GM12865 (cell line): ENCODE measurements around the gene GDF10.

Source experiments
- DNase-seq: peaks from one replicate; pipeline ENCODE4 v3.0.0; 2010; ENCODE audit warnings: low read depth
- H3K4me3 ChIP-seq: 2 replicates; pipeline ENCODE4 v1.5.1; 2011; ENCODE audit warnings: mild to moderate bottlenecking, low read depth, low read length, control low read depth
- CTCF ChIP-seq: IDR thresholded peaks from 2 replicates; pipeline ENCODE4 v1.5.1; 2011; ENCODE audit warnings: low read length, control low read depth, low read depth, inconsistent platforms; ENCODE audit not compliant: insufficient read depth; ENCODE audit errors: missing control alignments

The GDF10 gene

GRCh38 chr10:47331491-47331890, 31.5 kb downstream of the GDF10 start:
- H3K4me3 ChIP-seq = no peak overlapping the region

GRCh38 chr10:47331954-47332353, 32.0 kb downstream of the GDF10 start:
- no peak for TF ChIP-seq CTCF
- no peak overlapping the region for H3K4me3 ChIP-seq
- no peak for DNase-seq

More at GRCh38 chr10:47331491-47331890, 31.5 kb downstream of the GDF10 start:
- TF ChIP-seq CTCF = no peak
- DNase-seq = no peak

GRCh38 chr10:47332371-47332770, 32.4 kb downstream of the GDF10 start:
- TF ChIP-seq CTCF = no peak
- no peak overlapping the region for H3K4me3 ChIP-seq
- DNase-seq = no peak

- H3K4me3 ChIP-seq = no peak overlapping the region
- no peak for TF ChIP-seq CTCF
- no peak for DNase-seq
These were observed 32.9 kb downstream of the GDF10 start for GRCh38 chr10:47332946-47333345.

GRCh38 chr10:47333532-47333931, 33.5 kb downstream of the GDF10 start:
- H3K4me3 ChIP-seq = no peak overlapping the region
- DNase-seq = no peak
- TF ChIP-seq CTCF = no peak

- no peak overlapping the region for H3K4me3 ChIP-seq
- DNase-seq = no peak
- no peak for TF ChIP-seq CTCF
These were observed 34.7 kb downstream of the GDF10 start for GRCh38 chr10:47334466-47335295.

- DNase-seq = no peak
These were observed 35.9 kb downstream of the GDF10 start for GRCh38 chr10:47335906-47336305.

More at GRCh38 chr10:47335906-47336305, 35.9 kb downstream of the GDF10 start:
- H3K4me3 ChIP-seq = no peak overlapping the region
- no peak for TF ChIP-seq CTCF
